H9 (cell line): ENCODE data around the gene NAP1L5. TPM values are rescaled to one million over a fixed set of nuclear protein-coding genes. Genes with fewer than 3 reads are reported as not detected.

Source experiments
- DNase-seq: peaks from one replicate; pipeline ENCODE4 v3.0.0-alpha.2; 2017
- H2AFZ ChIP-seq: one replicate; pipeline ENCODE4 v1.6.1; 2013; ENCODE audit warnings: mild to moderate bottlenecking, low read length, control low read depth, moderate library complexity
- H2AK5ac ChIP-seq: 2 replicates; pipeline ENCODE4 v1.6.1; 2013; ENCODE audit warnings: low read length, control low read depth, mixed read lengths; ENCODE audit not compliant: insufficient read length
- H2BK120ac ChIP-seq: one replicate; pipeline ENCODE4 v1.6.1; 2013; ENCODE audit warnings: low read depth, mild to moderate bottlenecking, low read length, control low read depth, inconsistent platforms; ENCODE audit not compliant: poor library complexity, severe bottlenecking
- H2BK12ac ChIP-seq: 2 replicates; pipeline ENCODE4 v1.6.1; 2013; ENCODE audit warnings: low read length, control low read depth, mixed read lengths, low read depth; ENCODE audit not compliant: insufficient read length
- H2BK15ac ChIP-seq: 2 replicates; pipeline ENCODE4 v1.6.1; 2013; ENCODE audit warnings: low read depth, low read length, control low read depth
- H2BK20ac ChIP-seq: one replicate; pipeline ENCODE4 v1.6.1; 2013; ENCODE audit warnings: low read depth, mild to moderate bottlenecking, low read length, control low read depth, inconsistent platforms; ENCODE audit not compliant: poor library complexity, severe bottlenecking
- H2BK5ac ChIP-seq: 2 replicates; pipeline ENCODE4 v1.6.1; 2013; ENCODE audit warnings: low read length, control low read depth, mixed read lengths; ENCODE audit not compliant: insufficient read length
- H3K14ac ChIP-seq: 2 replicates; pipeline ENCODE4 v1.6.1; 2013; ENCODE audit warnings: low read length, control low read depth; ENCODE audit not compliant: insufficient read depth
- H3K18ac ChIP-seq: 2 replicates; pipeline ENCODE4 v1.6.1; 2013; ENCODE audit warnings: low read depth, mild to moderate bottlenecking, mixed read lengths, low read length, control low read depth; ENCODE audit not compliant: insufficient read length
- H3K23ac ChIP-seq: 2 replicates; pipeline ENCODE4 v1.6.1; 2013; ENCODE audit warnings: low read length, control low read depth, mixed read lengths, low read depth; ENCODE audit not compliant: insufficient read length
- H3K23me2 ChIP-seq: 2 replicates; pipeline ENCODE4 v1.6.1; 2013; ENCODE audit warnings: low read depth, mild to moderate bottlenecking, mixed read lengths, low read length, control low read depth; ENCODE audit not compliant: insufficient read length, poor library complexity, severe bottlenecking
- H3K27ac ChIP-seq: 2 replicates; pipeline ENCODE4 v1.5.1; 2013; ENCODE audit warnings: low read length, control low read depth, mixed read lengths, low read depth; ENCODE audit not compliant: insufficient read length
- H3K27me3 ChIP-seq: 2 replicates; pipeline ENCODE4 v1.6.1; 2013; ENCODE audit warnings: low read length, control low read depth, inconsistent platforms; ENCODE audit not compliant: insufficient read depth
- H3K4ac ChIP-seq: 2 replicates; pipeline ENCODE4 v1.6.1; 2013; ENCODE audit warnings: low read depth, mild to moderate bottlenecking, control low read depth, inconsistent platforms, low read length, moderate library complexity
- H3K4me1 ChIP-seq: 2 replicates; pipeline ENCODE4 v1.6.1; 2013; ENCODE audit warnings: low read length, control low read depth, inconsistent platforms; ENCODE audit not compliant: insufficient read depth
- H3K4me2 ChIP-seq: 2 replicates; pipeline ENCODE4 v1.6.1; 2013; ENCODE audit warnings: low read length, control low read depth, mixed read lengths; ENCODE audit not compliant: insufficient read length, insufficient read depth
- H3K56ac ChIP-seq: 2 replicates; pipeline ENCODE4 v1.6.1; 2013; ENCODE audit warnings: low read depth, mild to moderate bottlenecking, mixed read lengths, low read length, control low read depth; ENCODE audit not compliant: insufficient read length
- H3K79me1 ChIP-seq: 2 replicates; pipeline ENCODE4 v1.6.1; 2013; ENCODE audit warnings: low read depth, mild to moderate bottlenecking, moderate library complexity, low read length, control low read depth, inconsistent platforms; ENCODE audit not compliant: insufficient read depth, poor library complexity, severe bottlenecking
- H3K79me2 ChIP-seq: 2 replicates; pipeline ENCODE4 v1.6.1; 2013; ENCODE audit warnings: low read length, control low read depth, inconsistent platforms; ENCODE audit not compliant: insufficient read depth
- H3K9ac ChIP-seq: 2 replicates; pipeline ENCODE4 v1.6.1; 2013; ENCODE audit warnings: low read length, control low read depth, mixed read lengths; ENCODE audit not compliant: insufficient read length; ENCODE audit errors: extremely low read depth
- H3K9me3 ChIP-seq: one replicate; pipeline ENCODE4 v1.6.1; 2013; ENCODE audit warnings: low read depth, low read length, inconsistent platforms; ENCODE audit not compliant: control insufficient read depth
- H3T11ph ChIP-seq: one replicate; pipeline ENCODE4 v1.6.1; 2013; ENCODE audit warnings: mild to moderate bottlenecking, low read length, control low read depth, inconsistent platforms
- H4K20me1 ChIP-seq: one replicate; pipeline ENCODE4 v1.6.1; 2013; ENCODE audit not compliant: control insufficient read depth, insufficient read length, insufficient read depth
- H4K5ac ChIP-seq: 2 replicates; pipeline ENCODE4 v1.6.1; 2013; ENCODE audit warnings: low read depth, mild to moderate bottlenecking, mixed read lengths, low read length, control low read depth; ENCODE audit not compliant: insufficient read length
- H4K8ac ChIP-seq: replicated peaks from 2 replicates; pipeline ENCODE4 v1.6.1; 2013; ENCODE audit warnings: low read length, control low read depth, mixed read lengths, low read depth; ENCODE audit not compliant: insufficient read length
- H4K91ac ChIP-seq: 2 replicates; pipeline ENCODE4 v1.6.1; 2013; ENCODE audit warnings: low read depth, mild to moderate bottlenecking, moderate library complexity, mixed read lengths, low read length, control low read depth; ENCODE audit not compliant: insufficient read length
- H3K27ac Mint-ChIP-seq, 3 experiments: 2 replicates in 2 of 3; 3 replicates in 1 of 3; pipeline ENCODE4 v1.8.0; 2020 to 2021; ENCODE audit warnings: mixed read lengths in 3 of 3, mild to moderate bottlenecking in 1 of 3, moderate library complexity in 1 of 3
- H3K27me3 Mint-ChIP-seq: 2 replicates; pipeline ENCODE4 v1.8.0; 2021; ENCODE audit warnings: low read depth, mild to moderate bottlenecking, moderate library complexity, mixed read lengths
- H3K36me3 Mint-ChIP-seq, 3 experiments: 2 replicates in 2 of 3; 3 replicates in 1 of 3; pipeline ENCODE4 v1.8.0; 2020 to 2021; ENCODE audit warnings: low read depth in 3 of 3, mixed read lengths in 3 of 3; ENCODE audit not compliant: insufficient read depth in 1 of 3
- H3K4me1 Mint-ChIP-seq, 2 experiments: 2 replicates each; pipeline ENCODE4 v1.8.0; 2020; ENCODE audit warnings: mixed read lengths in 2 of 2
- H3K4me3 Mint-ChIP-seq, 2 experiments: 2 replicates in 1 of 2; 3 replicates in 1 of 2; pipeline ENCODE4 v1.8.0; 2020 to 2021; ENCODE audit warnings: mild to moderate bottlenecking in 2 of 2, mixed read lengths in 2 of 2, moderate library complexity in 1 of 2
- H3K9me3 Mint-ChIP-seq, 2 experiments: 2 replicates in 1 of 2; 3 replicates in 1 of 2; pipeline ENCODE4 v1.8.0; 2020; ENCODE audit warnings: mild to moderate bottlenecking in 2 of 2, mixed read lengths in 2 of 2, moderate library complexity in 1 of 2
- CTCF ChIP-seq: fragments of 200-600 bp; sonication (generic); conservative IDR thresholded peaks from 3 replicates; pipeline ENCODE4 v1.8.0; 2021; ENCODE audit warnings: antibody characterized with exemption, mild to moderate bottlenecking
- WGBS: extraction: QIAGEN DNeasy Blood & Tissue Kit; methylation state at CpG from one replicate; pipeline ENCODE4 v1.1.7; 2013; ENCODE audit warnings: missing lambda C conversion rate, low lambda C conversion rate, mixed read lengths; ENCODE audit not compliant: insufficient read length; ENCODE audit errors: extremely low coverage; 5-methylcytosine and 5-hydroxymethylcytosine counted together
- total RNA-seq: library from RNA; stranded (reverse); gene quantifications from 2 replicates; pipeline ENCODE4 v1.2.1, GENCODE V29; 2021

Gene NAP1L5
- total RNA-seq, 1 experiment from 2014 or later: 2.2 TPM

- Histone ChIP-seq H3K14ac (no peak overlapping the region), H3K27me3 (no peaks in the 10 kb centered on the region), H3K9me3 (no peaks in the 10 kb centered on the region), H3K23ac (no peak overlapping the region), H2BK15ac (no peak overlapping the region), H2BK5ac (no peak overlapping the region), H3K79me1 (no peaks in the 10 kb centered on the region), H3K9ac (no peak overlapping the region), H4K5ac (no peak overlapping the region), H3K27ac (no peak overlapping the region), H3K79me2 (no peaks in the 10 kb centered on the region), H3K4ac (no peak overlapping the region), H3K18ac (no peak overlapping the region), H4K20me1 (no peaks in the 10 kb centered on the region), H3K23me2 (no peaks in the 10 kb centered on the region), H3K4me2 (no peak overlapping the region), H2AK5ac (no peak overlapping the region), H3T11ph (no peak overlapping the region), H4K91ac (no peak overlapping the region), H2BK12ac (no peak overlapping the region), H2AFZ (no peak overlapping the region), H2BK120ac (no peak overlapping the region), H3K4me1 (no peaks in the 10 kb centered on the region), H2BK20ac (no peak overlapping the region), H4K8ac (no peak overlapping the region), H3K56ac (no peak overlapping the region)
- H3K27ac Mint-ChIP-seq: 0 out of 7 replicates have a peak overlapping the region, but pooled peaks of 1 of the 3 experiments have one; percentile 66
- no peaks in the 10 kb centered on the region for H3K27me3 Mint-ChIP-seq
- H3K4me1 Mint-ChIP-seq: peaks cover 4 to 7% of the 10 kb centered on the region in 2 experiments; a peak in 3 of 4 replicates
- H3K4me3 Mint-ChIP-seq: no peak overlapping the region
- no peak for DNase-seq
- no CpG with 5 or more reads among the region's 2 CpGs for WGBS
- TF ChIP-seq CTCF: no peak
- H3K9me3 Mint-ChIP-seq: no peaks in the 10 kb centered on the region
- H3K36me3 Mint-ChIP-seq: no peaks in the 10 kb centered on the region
Observed at GRCh38 chr4:88674979-88675378, 22.6 kb downstream of the NAP1L5 start.
